Measurements from ENCODE around the gene CAV2. TPM values are rescaled to one million over a fixed set of nuclear protein-coding genes. Genes with fewer than 3 reads are reported as not detected.

CAV2 gene
- total and polyA plus RNA-seq, 9 of the 15 experiments (the other 6 are each of a cell fraction or from before 2014, with no cell fraction given) = 16.1 to 137 (median 38.3) TPM

GRCh38 chr7:116525913-116526861 lies 26.6 kb downstream of the CAV2 start (continued):
- TF ChIP-seq ATF7 (IDR thresholded peaks at IDR 0.05) = peak; percentile 61; the same call in 1 of the 2 replicates
- no peak for TF ChIP-seq SPI1 (IDR thresholded peaks at IDR 0.05; ENCODE audit: borderline replicate concordance, low read depth, low read length)
- peak in 1 of 2 experiments; percentile 30; a peak in 3 of 4 replicates for TF ChIP-seq RCOR1 (IDR thresholded peaks at IDR 0.05; ENCODE audit: borderline replicate concordance in 1 of 2, low read depth in 2 of 2, low read length in 2 of 2)
- TF ChIP-seq ZNF311 (CRISPR knock-in tag; IDR thresholded peaks at IDR 0.05) = no peak
- TF ChIP-seq SP1 (CRISPR knock-in tag; IDR thresholded peaks at IDR 0.05) = peak; percentile 47; the same call in 1 of the 2 replicates
- peak; percentile 77 for TF ChIP-seq DEAF1 (CRISPR knock-in tag; IDR thresholded peaks at IDR 0.05)
- TF ChIP-seq ZFX (CRISPR knock-in tag; IDR thresholded peaks at IDR 0.05) = peak; percentile 62
- TF ChIP-seq RBM25 (IDR thresholded peaks at IDR 0.05; ENCODE audit: low read depth, low read length, severe bottlenecking) = no peak
- TF ChIP-seq BRD4 (IDR thresholded peaks at IDR 0.05) = no peak
- TF ChIP-seq EGR1 (conservative IDR thresholded peaks at IDR 0.05) = peak; percentile 32; the same call in 1 of the 2 replicates
- peak; percentile 38 to 68; a peak in 2 of 4 replicates for TF ChIP-seq SIN3A (IDR thresholded peaks at IDR 0.05; ENCODE audit: borderline replicate concordance in 2 of 2, control insufficient read depth in 1 of 2, low read depth in 2 of 2, low read length in 2 of 2)
- TF ChIP-seq ZNF12 (CRISPR knock-in tag; IDR thresholded peaks at IDR 0.05) = 0 out of 2 replicates have a peak, but pooled peaks have one; percentile 18
- no peak for TF ChIP-seq KHSRP (IDR thresholded peaks at IDR 0.05)
- TF ChIP-seq SMAD3 (CRISPR knock-in tag; conservative IDR thresholded peaks at IDR 0.05) = 0 out of 2 replicates have a peak, but pooled peaks have one; percentile 46
- no peak for TF ChIP-seq CBX5 (IDR thresholded peaks at IDR 0.05; ENCODE audit: borderline replicate concordance, low read depth)
- TF ChIP-seq NR4A1 (CRISPR knock-in tag; IDR thresholded peaks at IDR 0.05) = no peak
- TF ChIP-seq NR4A1 (tag; IDR thresholded peaks at IDR 0.05) = peak; percentile 82
- TF ChIP-seq TEAD1 (CRISPR knock-in tag; IDR thresholded peaks at IDR 0.05) = peak in 1 of 2 experiments; percentile 83; a peak in 2 of 4 replicates
- TF ChIP-seq BMI1 (IDR thresholded peaks at IDR 0.05; ENCODE audit: low read length) = no peak
- peak; percentile 9; the same call in 1 of the 2 replicates for TF ChIP-seq RREB1 (CRISPR knock-in tag; IDR thresholded peaks at IDR 0.05)

Measured in K562 (cell line).